Suprapubic skin (tissue), 4 donors: ENCODE data around the gene MAPK12. TPM values are rescaled to one million over a fixed set of nuclear protein-coding genes. Genes with fewer than 3 reads are reported as not detected.

ENCODE experiments used
- DNase-seq, 2 donors: peaks; one replicate each; pipeline ENCODE4 v3.0.0-alpha.2; 2019; ENCODE audit warnings: low spot score in 2 of 2
- H3K27ac ChIP-seq: fragments of 200-600 bp; sonication (generic); one replicate; pipeline ENCODE4 v1.5.1; 2019
- H3K27me3 ChIP-seq: fragments of 200-600 bp; sonication (generic); one replicate; pipeline ENCODE4 v1.5.1; 2019
- H3K36me3 ChIP-seq: fragments of 200-600 bp; sonication (generic); one replicate; pipeline ENCODE4 v1.5.1; 2019
- H3K4me1 ChIP-seq: fragments of 200-600 bp; sonication (generic); one replicate; pipeline ENCODE4 v1.5.1; 2019
- H3K4me3 ChIP-seq: fragments of 200-600 bp; sonication (generic); one replicate; pipeline ENCODE4 v1.5.1; 2019; ENCODE audit warnings: mild to moderate bottlenecking
- H3K9me3 ChIP-seq: fragments of 200-600 bp; sonication (generic); one replicate; pipeline ENCODE4 v1.5.1; 2019
- EP300 ChIP-seq: sonication (generic); formaldehyde crosslinking; IDR thresholded peaks from one replicate; pipeline ENCODE4 v1.6.1; 2017; ENCODE audit warnings: antibody characterized with exemption
- POLR2A ChIP-seq, 2 donors: fragments of 450-650 bp; IDR thresholded peaks; one replicate each; pipeline ENCODE4 v1.6.1; 2017; ENCODE audit warnings: antibody characterized with exemption in 2 of 2, mild to moderate bottlenecking in 2 of 2, moderate library complexity in 2 of 2
- POLR2AphosphoS5 ChIP-seq, 3 donors: sonication (generic); formaldehyde crosslinking; IDR thresholded peaks; one replicate each; pipeline ENCODE4 v1.6.1; 2017; ENCODE audit warnings: antibody characterized with exemption in 3 of 3
- WGBS: methylation state at CpG from one replicate; pipeline ENCODE4 v1.1.5; 2018; 5-methylcytosine and 5-hydroxymethylcytosine counted together
- total RNA-seq, 4 donors: library from RNA; depleted of rRNA; stranded (reverse); fragments of >200 nt; gene quantifications; one replicate each; pipeline ENCODE4 v1.1.0, GENCODE V29; 2016
- TF ChIP-seq, protein P1 (sequence below), 2 donors: fragments of 200-600 bp in 1 of 2; fragments of 450-650 bp in 1 of 2; sonication (generic) in 1 of 2; IDR thresholded peaks; one replicate each; pipeline ENCODE4 v1.5.1; 2016 to 2019; ENCODE audit warnings: antibody characterized with exemption in 2 of 2, mild to moderate bottlenecking in 1 of 2, moderate library complexity in 1 of 2

Gene MAPK12
- total RNA-seq, 4 donors from 2014 or later = 1.3 to 5.7 (median 3.3) TPM

GRCh38 chr22:50208939-50209892 is 52.3 kb downstream of the MAPK12 start:
- TF ChIP-seq POLR2AphosphoS5 (IDR thresholded peaks at IDR 0.05) = no peak
- TF ChIP-seq, protein P1, sequence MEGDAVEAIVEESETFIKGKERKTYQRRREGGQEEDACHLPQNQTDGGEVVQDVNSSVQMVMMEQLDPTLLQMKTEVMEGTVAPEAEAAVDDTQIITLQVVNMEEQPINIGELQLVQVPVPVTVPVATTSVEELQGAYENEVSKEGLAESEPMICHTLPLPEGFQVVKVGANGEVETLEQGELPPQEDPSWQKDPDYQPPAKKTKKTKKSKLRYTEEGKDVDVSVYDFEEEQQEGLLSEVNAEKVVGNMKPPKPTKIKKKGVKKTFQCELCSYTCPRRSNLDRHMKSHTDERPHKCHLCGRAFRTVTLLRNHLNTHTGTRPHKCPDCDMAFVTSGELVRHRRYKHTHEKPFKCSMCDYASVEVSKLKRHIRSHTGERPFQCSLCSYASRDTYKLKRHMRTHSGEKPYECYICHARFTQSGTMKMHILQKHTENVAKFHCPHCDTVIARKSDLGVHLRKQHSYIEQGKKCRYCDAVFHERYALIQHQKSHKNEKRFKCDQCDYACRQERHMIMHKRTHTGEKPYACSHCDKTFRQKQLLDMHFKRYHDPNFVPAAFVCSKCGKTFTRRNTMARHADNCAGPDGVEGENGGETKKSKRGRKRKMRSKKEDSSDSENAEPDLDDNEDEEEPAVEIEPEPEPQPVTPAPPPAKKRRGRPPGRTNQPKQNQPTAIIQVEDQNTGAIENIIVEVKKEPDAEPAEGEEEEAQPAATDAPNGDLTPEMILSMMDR (IDR thresholded peaks at IDR 0.05) = no peak
- TF ChIP-seq EP300 = no peak
- no peak for TF ChIP-seq POLR2A (IDR thresholded peaks at IDR 0.05)
- H3K9me3 ChIP-seq = no peaks in the 10 kb centered on the region
- H3K36me3 ChIP-seq = peaks cover 63% of the 10 kb centered on the region
- H3K27ac ChIP-seq = no peak overlapping the region
- DNase-seq = no peak
- peaks cover 17% of the 10 kb centered on the region for H3K4me1 ChIP-seq
- WGBS = no CpG with 5 or more reads among the region's 31 CpGs
- H3K27me3 ChIP-seq = no peaks in the 10 kb centered on the region
- no peak overlapping the region for H3K4me3 ChIP-seq

DNA sequence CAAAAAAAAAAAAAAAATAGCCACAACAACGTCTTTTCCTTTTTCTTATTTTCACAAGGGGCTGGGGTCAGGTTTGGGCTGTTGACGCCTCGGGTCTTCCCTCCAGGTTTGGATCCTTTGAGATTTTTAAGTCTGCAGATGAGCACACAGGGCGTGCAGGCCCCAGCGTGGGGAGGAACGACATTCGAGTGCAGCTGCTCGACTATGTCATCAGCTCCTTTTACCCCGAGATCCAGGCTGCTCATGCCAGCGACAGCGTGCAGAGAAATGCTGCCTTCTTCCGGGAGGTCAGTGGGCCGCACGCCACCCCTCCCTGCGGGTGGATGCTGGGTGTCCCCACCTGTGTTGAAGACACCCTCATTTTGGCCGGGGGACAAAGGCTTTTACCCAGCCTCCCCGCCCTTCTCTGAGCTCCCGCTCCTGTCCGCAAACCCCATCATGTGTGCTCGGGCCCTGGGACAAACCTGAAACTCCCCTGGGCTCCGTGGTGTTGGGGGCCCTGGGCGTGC is 53.0 kb downstream of the MAPK12 start:
- Histone ChIP-seq H3K27me3 (no peaks in the 10 kb centered on the region), H3K4me3 (no peak overlapping the region), H3K4me1 (peaks cover 17% of the 10 kb centered on the region), H3K9me3 (no peaks in the 10 kb centered on the region), H3K36me3 (peaks cover 61% of the 10 kb centered on the region), H3K27ac (no peak overlapping the region)
- 80% methylated on average over 13 of the region's 22 CpGs for WGBS
- DNase-seq = no peak
- TF ChIP-seq, protein P1 (IDR thresholded peaks at IDR 0.05) = no peak
- TF ChIP-seq EP300 = no peak
- no peak for TF ChIP-seq POLR2A (IDR thresholded peaks at IDR 0.05)
- TF ChIP-seq POLR2AphosphoS5 (IDR thresholded peaks at IDR 0.05) = no peak

- H3K27ac ChIP-seq = no peak overlapping the region
- no peak overlapping the region for H3K4me3 ChIP-seq
- peaks cover 52% of the 10 kb centered on the region for H3K36me3 ChIP-seq
- DNase-seq = no peak
- H3K4me1 ChIP-seq = peaks cover 20% of the 10 kb centered on the region
- WGBS = 76% methylated on average over 10 of the region's 23 CpGs
- H3K27me3 ChIP-seq = no peaks in the 10 kb centered on the region
- TF ChIP-seq, protein P1 (IDR thresholded peaks at IDR 0.05) = no peak
- TF ChIP-seq POLR2AphosphoS5 (IDR thresholded peaks at IDR 0.05) (no peak), EP300 (no peak)
- no peaks in the 10 kb centered on the region for H3K9me3 ChIP-seq
Measured at GRCh38 chr22:50207383-50208140, 53.9 kb downstream of the MAPK12 start.

- Histone ChIP-seq H3K36me3 (peaks cover 46% of the 10 kb centered on the region), H3K27ac (no peak overlapping the region), H3K4me3 (no peak overlapping the region), H3K4me1 (peaks cover 30% of the 10 kb centered on the region), H3K9me3 (no peaks in the 10 kb centered on the region), H3K27me3 (no peaks in the 10 kb centered on the region)
- 40% methylated on average over 5 of the region's 10 CpGs for WGBS
- TF ChIP-seq EP300 = no peak
- TF ChIP-seq, protein P1 (IDR thresholded peaks at IDR 0.05) = peak; percentile 7 to 23
- no peak for DNase-seq
Measured at GRCh38 chr22:50206599-50206998, 54.9 kb downstream of the MAPK12 start.
